HepG2 (cell line): ENCODE results near the gene MAJIN. TPM values are rescaled to one million over a fixed set of nuclear protein-coding genes. Genes with fewer than 3 reads are reported as not detected.
A peak's percentile ranks its signal among the peaks of the same experiment; 100 is the strongest.

Experiments
- ATF7 ChIP-seq, 2 experiments: fragments of 450-650 bp in 1 of 2; sonication (generic) in 1 of 2; formaldehyde crosslinking in 1 of 2; IDR thresholded peaks; 2 replicates each; pipeline versions ENCODE4 v1.4.0 to v1.6.1; 2016 to 2020; ENCODE audit warnings: antibody characterized with exemption in 1 of 2, mild to moderate bottlenecking in 1 of 2, missing genetic modification reagents in 1 of 2
- CC2D1A ChIP-seq: sonication (generic); formaldehyde crosslinking; IDR thresholded peaks from 2 replicates; pipeline ENCODE4 v1.8.1; 2023; ENCODE audit warnings: mild to moderate bottlenecking, missing genetic modification reagents
- DNMT1 ChIP-seq: sonication (generic); formaldehyde crosslinking; IDR thresholded peaks from 2 replicates; pipeline ENCODE4 v1.5.1; 2020; ENCODE audit warnings: mild to moderate bottlenecking, missing genetic modification reagents
- GPN1 ChIP-seq: sonication (generic); formaldehyde crosslinking; IDR thresholded peaks from 2 replicates; pipeline ENCODE4 v1.5.1; 2020; ENCODE audit warnings: missing genetic modification reagents, borderline replicate concordance
- HOXA5 ChIP-seq: sonication (generic); formaldehyde crosslinking; IDR thresholded peaks from 2 replicates; pipeline ENCODE4 v1.4.0; 2020; ENCODE audit warnings: missing genetic modification reagents
- JUN ChIP-seq: sonication (generic); formaldehyde crosslinking; IDR thresholded peaks from 2 replicates; pipeline ENCODE4 v1.4.0; 2020; ENCODE audit warnings: mild to moderate bottlenecking, missing genetic modification reagents
- KDM5A ChIP-seq: fragments of 200-600 bp; sonication (generic); IDR thresholded peaks from 2 replicates; pipeline ENCODE4 v1.7.0; 2018; ENCODE audit warnings: antibody characterized with exemption, mild to moderate bottlenecking, low read length, borderline replicate concordance
- SMYD3 ChIP-seq: sonication (generic); formaldehyde crosslinking; IDR thresholded peaks from 2 replicates; pipeline ENCODE4 v1.8.1; 2023; ENCODE audit warnings: mild to moderate bottlenecking, missing genetic modification reagents
- SOX13 ChIP-seq, 3 experiments: fragments of 450-650 bp in 1 of 3; sonication (generic) in 1 of 3; formaldehyde crosslinking in 1 of 3; IDR thresholded peaks in 2 of 3; conservative IDR thresholded peaks in 1 of 3; 2 replicates each; pipeline versions ENCODE4 v1.5.0 to v1.6.1; 2016 to 2020; ENCODE audit warnings: antibody characterized with exemption in 1 of 3, mild to moderate bottlenecking in 1 of 3, missing compliant biosample characterization in 1 of 3, missing genetic modification reagents in 1 of 3, moderate library complexity in 1 of 3
- ZNF180 ChIP-seq: sonication (generic); formaldehyde crosslinking; IDR thresholded peaks from 2 replicates; pipeline ENCODE4 v1.4.0; 2020; ENCODE audit warnings: low read depth, missing genetic modification reagents, borderline replicate concordance
- ZNF816 ChIP-seq: sonication (generic); formaldehyde crosslinking; IDR thresholded peaks from 2 replicates; pipeline ENCODE4 v1.8.0; 2022; ENCODE audit warnings: missing genetic modification reagents, mild to moderate bottlenecking, borderline replicate concordance
- polyA plus RNA-seq, 8 experiments: library from polyadenylated mRNA; depleted of rRNA in 3 of 8; stranded (reverse) in 7 of 8; unstranded in 1 of 8; fragments of >200 nt; fragmentation: Illumina TruSeq in 4 of 8; extraction: Trizol in 4 of 8; gene quantifications; 2 replicates each; pipeline versions ENCODE4 v1.2.1 to v1.2.3, GENCODE V29; 2011 to 2016; ENCODE audit warnings: low read depth in 4 of 8, missing spikeins in 1 of 8, mixed read lengths in 1 of 8; ENCODE audit not compliant: insufficient read depth in 1 of 8
- total RNA-seq, 5 experiments: library from RNA; depleted of rRNA; stranded (reverse); fragments of >200 nt; fragmentation: Illumina TruSeq; extraction: Trizol; gene quantifications; 2 replicates each; pipeline ENCODE4 v1.2.3, GENCODE V29; 2016; ENCODE audit warnings: low read depth in 1 of 5
- TF ChIP-seq, protein P1 (sequence below): sonication (generic); formaldehyde crosslinking; IDR thresholded peaks from 2 replicates; pipeline ENCODE4 v1.8.1; 2022; ENCODE audit warnings: low read depth, mild to moderate bottlenecking, missing genetic modification reagents
- TF ChIP-seq, protein P2 (sequence below): sonication (generic); formaldehyde crosslinking; IDR thresholded peaks from 2 replicates; pipeline ENCODE4 v1.9.0; 2021; ENCODE audit warnings: missing genetic modification reagents, borderline replicate concordance
- TF ChIP-seq, protein P3 (sequence below): sonication (generic); formaldehyde crosslinking; IDR thresholded peaks from 2 replicates; pipeline ENCODE4 v1.5.0; 2020; ENCODE audit warnings: missing genetic modification reagents
- TF ChIP-seq, protein P4 (sequence below): conservative IDR thresholded peaks from 2 replicates; pipeline ENCODE4 v1.6.1; 2018; ENCODE audit warnings: missing genetic modification reagents
- TF ChIP-seq, protein P5 (sequence below): sonication (generic); formaldehyde crosslinking; IDR thresholded peaks from 2 replicates; pipeline ENCODE4 v1.5.0; 2020; ENCODE audit warnings: missing genetic modification reagents

Gene MAJIN
- total and polyA plus RNA-seq, 2 of the 13 experiments (the other 11 are each of a cell fraction or from before 2014, with no cell fraction given): not detected

DNA sequence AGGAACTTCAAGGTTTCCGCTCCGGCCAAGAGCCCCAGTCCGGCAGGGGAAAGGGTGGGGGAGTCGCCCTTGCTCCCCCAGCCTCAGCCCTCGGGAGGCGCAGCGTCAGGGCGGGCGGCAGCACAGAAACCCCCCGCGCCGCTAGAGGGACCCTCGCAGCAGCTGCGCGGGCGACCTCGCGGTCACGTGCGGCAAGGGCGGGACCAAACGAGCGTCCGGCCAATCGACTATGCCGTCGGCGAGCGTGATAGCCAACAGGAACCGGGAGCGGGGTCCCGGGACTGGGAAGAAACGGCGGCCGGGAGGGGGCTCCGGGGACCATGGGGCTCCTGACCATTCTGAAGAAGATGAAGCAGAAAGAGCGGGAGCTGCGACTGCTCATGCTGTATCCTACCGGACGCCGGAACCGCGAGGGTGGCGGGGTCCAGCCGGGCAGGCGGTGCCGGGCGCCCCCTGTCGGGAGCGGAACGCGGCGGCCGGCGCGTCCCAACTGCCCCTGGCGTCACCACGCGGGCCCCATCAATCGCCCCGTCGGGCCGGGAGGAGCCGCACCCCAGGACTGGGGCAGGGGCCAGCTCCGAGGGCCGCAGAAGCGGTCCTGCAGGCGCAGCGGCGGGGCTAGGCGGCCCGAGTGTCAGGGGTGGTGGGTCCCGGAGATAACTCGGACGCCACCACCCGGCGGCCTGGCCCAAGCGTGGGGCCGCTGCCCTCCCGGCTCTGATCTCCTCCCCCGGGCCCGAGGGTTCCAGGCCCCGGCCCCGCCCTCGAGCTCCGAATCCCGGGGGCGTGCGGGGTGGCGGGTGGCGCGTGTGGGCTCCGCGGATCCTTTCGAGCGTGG lies 42.2 kb upstream of the MAJIN start, which contains the start of gene ARL2 (continued):
- TF ChIP-seq, protein P1, sequence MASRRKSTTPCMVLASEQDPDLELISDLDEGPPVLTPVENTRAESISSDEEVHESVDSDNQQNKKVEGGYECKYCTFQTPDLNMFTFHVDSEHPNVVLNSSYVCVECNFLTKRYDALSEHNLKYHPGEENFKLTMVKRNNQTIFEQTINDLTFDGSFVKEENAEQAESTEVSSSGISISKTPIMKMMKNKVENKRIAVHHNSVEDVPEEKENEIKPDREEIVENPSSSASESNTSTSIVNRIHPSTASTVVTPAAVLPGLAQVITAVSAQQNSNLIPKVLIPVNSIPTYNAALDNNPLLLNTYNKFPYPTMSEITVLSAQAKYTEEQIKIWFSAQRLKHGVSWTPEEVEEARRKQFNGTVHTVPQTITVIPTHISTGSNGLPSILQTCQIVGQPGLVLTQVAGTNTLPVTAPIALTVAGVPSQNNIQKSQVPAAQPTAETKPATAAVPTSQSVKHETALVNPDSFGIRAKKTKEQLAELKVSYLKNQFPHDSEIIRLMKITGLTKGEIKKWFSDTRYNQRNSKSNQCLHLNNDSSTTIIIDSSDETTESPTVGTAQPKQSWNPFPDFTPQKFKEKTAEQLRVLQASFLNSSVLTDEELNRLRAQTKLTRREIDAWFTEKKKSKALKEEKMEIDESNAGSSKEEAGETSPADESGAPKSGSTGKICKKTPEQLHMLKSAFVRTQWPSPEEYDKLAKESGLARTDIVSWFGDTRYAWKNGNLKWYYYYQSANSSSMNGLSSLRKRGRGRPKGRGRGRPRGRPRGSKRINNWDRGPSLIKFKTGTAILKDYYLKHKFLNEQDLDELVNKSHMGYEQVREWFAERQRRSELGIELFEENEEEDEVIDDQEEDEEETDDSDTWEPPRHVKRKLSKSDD: peak; percentile 17; the same call in 1 of the 2 replicates
- TF ChIP-seq SOX13 (IDR thresholded peaks at IDR 0.05) (no peak), SOX13 (CRISPR knock-in tag; conservative IDR thresholded peaks at IDR 0.05 in 1 of 2, IDR thresholded peaks at IDR 0.05 in 1 of 2) (no peak; a peak in 1 of 4 replicates), ZNF816 (CRISPR knock-in tag) (no peak; the same call in 1 of the 2 replicates), DNMT1 (CRISPR knock-in tag) (no peak; the same call in 1 of the 2 replicates), GPN1 (no peak), ATF7 (IDR thresholded peaks at IDR 0.05) (no peak), ATF7 (CRISPR knock-in tag; IDR thresholded peaks at IDR 0.05) (peak; percentile 53), SMYD3 (CRISPR knock-in tag) (no peak), HOXA5 (CRISPR knock-in tag) (peak; percentile 39; the same call in 1 of the 2 replicates), CC2D1A (CRISPR knock-in tag) (no peak), ZNF180 (no peak), JUN (CRISPR knock-in tag) (peak; percentile 80; the same call in 1 of the 2 replicates), KDM5A (peak; percentile 47)
- TF ChIP-seq, protein P2, sequence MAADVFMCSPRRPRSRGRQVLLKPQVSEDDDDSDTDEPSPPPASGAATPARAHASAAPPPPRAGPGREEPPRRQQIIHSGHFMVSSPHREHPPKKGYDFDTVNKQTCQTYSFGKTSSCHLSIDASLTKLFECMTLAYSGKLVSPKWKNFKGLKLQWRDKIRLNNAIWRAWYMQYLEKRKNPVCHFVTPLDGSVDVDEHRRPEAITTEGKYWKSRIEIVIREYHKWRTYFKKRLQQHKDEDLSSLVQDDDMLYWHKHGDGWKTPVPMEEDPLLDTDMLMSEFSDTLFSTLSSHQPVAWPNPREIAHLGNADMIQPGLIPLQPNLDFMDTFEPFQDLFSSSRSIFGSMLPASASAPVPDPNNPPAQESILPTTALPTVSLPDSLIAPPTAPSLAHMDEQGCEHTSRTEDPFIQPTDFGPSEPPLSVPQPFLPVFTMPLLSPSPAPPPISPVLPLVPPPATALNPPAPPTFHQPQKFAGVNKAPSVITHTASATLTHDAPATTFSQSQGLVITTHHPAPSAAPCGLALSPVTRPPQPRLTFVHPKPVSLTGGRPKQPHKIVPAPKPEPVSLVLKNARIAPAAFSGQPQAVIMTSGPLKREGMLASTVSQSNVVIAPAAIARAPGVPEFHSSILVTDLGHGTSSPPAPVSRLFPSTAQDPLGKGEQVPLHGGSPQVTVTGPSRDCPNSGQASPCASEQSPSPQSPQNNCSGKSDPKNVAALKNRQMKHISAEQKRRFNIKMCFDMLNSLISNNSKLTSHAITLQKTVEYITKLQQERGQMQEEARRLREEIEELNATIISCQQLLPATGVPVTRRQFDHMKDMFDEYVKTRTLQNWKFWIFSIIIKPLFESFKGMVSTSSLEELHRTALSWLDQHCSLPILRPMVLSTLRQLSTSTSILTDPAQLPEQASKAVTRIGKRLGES (CRISPR knock-in tag): no peak
- TF ChIP-seq, protein P3, sequence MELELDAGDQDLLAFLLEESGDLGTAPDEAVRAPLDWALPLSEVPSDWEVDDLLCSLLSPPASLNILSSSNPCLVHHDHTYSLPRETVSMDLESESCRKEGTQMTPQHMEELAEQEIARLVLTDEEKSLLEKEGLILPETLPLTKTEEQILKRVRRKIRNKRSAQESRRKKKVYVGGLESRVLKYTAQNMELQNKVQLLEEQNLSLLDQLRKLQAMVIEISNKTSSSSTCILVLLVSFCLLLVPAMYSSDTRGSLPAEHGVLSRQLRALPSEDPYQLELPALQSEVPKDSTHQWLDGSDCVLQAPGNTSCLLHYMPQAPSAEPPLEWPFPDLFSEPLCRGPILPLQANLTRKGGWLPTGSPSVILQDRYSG (CRISPR knock-in tag): no peak
- TF ChIP-seq, protein P4, sequence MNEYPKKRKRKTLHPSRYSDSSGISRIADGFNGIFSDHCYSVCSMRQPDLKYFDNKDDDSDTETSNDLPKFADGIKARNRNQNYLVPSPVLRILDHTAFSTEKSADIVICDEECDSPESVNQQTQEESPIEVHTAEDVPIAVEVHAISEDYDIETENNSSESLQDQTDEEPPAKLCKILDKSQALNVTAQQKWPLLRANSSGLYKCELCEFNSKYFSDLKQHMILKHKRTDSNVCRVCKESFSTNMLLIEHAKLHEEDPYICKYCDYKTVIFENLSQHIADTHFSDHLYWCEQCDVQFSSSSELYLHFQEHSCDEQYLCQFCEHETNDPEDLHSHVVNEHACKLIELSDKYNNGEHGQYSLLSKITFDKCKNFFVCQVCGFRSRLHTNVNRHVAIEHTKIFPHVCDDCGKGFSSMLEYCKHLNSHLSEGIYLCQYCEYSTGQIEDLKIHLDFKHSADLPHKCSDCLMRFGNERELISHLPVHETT: no peak; the same call in 1 of the 2 replicates
- TF ChIP-seq, protein P5, sequence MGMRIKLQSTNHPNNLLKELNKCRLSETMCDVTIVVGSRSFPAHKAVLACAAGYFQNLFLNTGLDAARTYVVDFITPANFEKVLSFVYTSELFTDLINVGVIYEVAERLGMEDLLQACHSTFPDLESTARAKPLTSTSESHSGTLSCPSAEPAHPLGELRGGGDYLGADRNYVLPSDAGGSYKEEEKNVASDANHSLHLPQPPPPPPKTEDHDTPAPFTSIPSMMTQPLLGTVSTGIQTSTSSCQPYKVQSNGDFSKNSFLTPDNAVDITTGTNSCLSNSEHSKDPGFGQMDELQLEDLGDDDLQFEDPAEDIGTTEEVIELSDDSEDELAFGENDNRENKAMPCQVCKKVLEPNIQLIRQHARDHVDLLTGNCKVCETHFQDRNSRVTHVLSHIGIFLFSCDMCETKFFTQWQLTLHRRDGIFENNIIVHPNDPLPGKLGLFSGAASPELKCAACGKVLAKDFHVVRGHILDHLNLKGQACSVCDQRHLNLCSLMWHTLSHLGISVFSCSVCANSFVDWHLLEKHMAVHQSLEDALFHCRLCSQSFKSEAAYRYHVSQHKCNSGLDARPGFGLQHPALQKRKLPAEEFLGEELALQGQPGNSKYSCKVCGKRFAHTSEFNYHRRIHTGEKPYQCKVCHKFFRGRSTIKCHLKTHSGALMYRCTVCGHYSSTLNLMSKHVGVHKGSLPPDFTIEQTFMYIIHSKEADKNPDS (CRISPR knock-in tag): no peak
